Esophagus (tissue), 2 donors: ENCODE measurements around the gene ABCC8. TPM values are rescaled to one million over a fixed set of nuclear protein-coding genes. Genes with fewer than 3 reads are reported as not detected.
A peak's percentile ranks its signal among the peaks of the same experiment; 100 is the strongest.

Source experiments
- H3K27ac ChIP-seq, 2 donors: one replicate each; pipeline ENCODE4 v1.5.1; 2013; ENCODE audit warnings: low read depth in 2 of 2, mild to moderate bottlenecking in 2 of 2, inconsistent platforms in 1 of 2, low read length in 1 of 2, moderate library complexity in 1 of 2
- H3K27me3 ChIP-seq, 2 donors: one replicate each; pipeline ENCODE4 v1.6.1; 2013; ENCODE audit warnings: low read length in 2 of 2, control low read depth in 1 of 2, mild to moderate bottlenecking in 1 of 2; ENCODE audit not compliant: insufficient read depth in 2 of 2, control insufficient read depth in 1 of 2
- H3K36me3 ChIP-seq, 2 donors: one replicate each; pipeline ENCODE4 v1.6.1; 2013; ENCODE audit warnings: low read length in 1 of 2; ENCODE audit not compliant: control insufficient read depth in 2 of 2, insufficient read depth in 2 of 2
- H3K4me1 ChIP-seq, 2 donors: one replicate each; pipeline ENCODE4 v1.6.1; 2013; ENCODE audit warnings: low read length in 1 of 2; ENCODE audit not compliant: control insufficient read depth in 2 of 2, insufficient read depth in 2 of 2
- H3K4me3 ChIP-seq, 2 donors: one replicate each; pipeline ENCODE4 v1.5.1; 2013; ENCODE audit warnings: low read length in 2 of 2, mild to moderate bottlenecking in 2 of 2, low read depth in 1 of 2, moderate library complexity in 1 of 2
- H3K9me3 ChIP-seq, 2 donors: one replicate each; pipeline ENCODE4 v1.6.1; 2013; ENCODE audit warnings: mild to moderate bottlenecking in 2 of 2, low read depth in 1 of 2, low read length in 1 of 2, moderate library complexity in 1 of 2; ENCODE audit not compliant: control insufficient read depth in 2 of 2, insufficient read depth in 1 of 2
- WGBS, 2 donors: extraction: QIAGEN DNeasy Blood & Tissue Kit; methylation state at CpG; one replicate each; pipeline ENCODE4 v1.1.7; 2013; 5-methylcytosine and 5-hydroxymethylcytosine counted together
- polyA plus RNA-seq, 2 donors: library from polyadenylated mRNA; stranded (reverse); fragments of 200-250 nt; gene quantifications; one replicate each; pipeline ENCODE4 v1.2.3, GENCODE V29; 2013
- donor health status: healthy with polysubstance abuse.
- donor health status: Bipolar disorder and iron deficiency.

ABCC8 gene
- polyA plus RNA-seq, 2 donors: 0.10 to 0.29 TPM

DNA sequence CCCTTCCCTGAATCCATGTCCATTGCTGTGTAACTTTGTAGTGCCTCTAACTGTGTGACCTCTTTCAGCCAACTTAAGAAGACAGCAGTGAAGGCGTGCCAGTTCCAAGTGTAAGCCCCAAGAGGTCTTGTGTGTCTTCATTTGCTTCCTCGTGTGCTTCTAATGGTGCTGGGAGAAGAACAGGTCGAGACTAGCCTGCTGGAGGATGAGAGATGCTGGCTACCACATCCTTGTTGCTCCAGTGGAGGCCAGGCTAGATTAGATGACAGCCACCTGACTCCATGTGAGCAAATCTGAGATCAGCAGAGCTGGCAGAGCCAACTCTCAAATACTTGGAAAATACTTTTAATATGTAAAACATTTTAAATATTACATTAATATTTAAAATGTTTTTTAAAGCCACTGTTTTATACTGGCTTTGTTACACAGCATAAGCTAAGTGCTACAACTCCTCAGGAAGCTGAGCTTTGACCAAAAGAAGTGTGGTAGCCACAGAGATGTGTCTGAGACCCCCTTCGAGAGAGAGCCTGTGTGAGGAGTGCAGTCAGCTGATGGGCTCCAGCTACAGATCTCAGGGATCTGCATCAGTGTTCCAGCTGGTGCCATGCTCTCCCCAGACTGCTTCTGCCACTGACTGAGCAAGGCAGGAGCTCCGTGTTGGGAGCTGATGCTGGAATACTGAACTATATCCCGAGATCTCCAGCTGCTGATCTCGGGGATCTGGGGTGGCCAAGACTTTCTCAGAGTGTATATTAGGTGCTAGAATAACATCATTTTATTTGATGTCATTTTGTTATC lies 97.1 kb downstream of the ABCC8 start:
- WGBS, 2 donors: 75 to 81% methylated on average over 7 of the region's 7 CpGs
- H3K9me3 ChIP-seq: no peaks in the 10 kb centered on the region
- H3K4me3 ChIP-seq: no peak overlapping the region
- H3K27me3 ChIP-seq: no peaks in the 10 kb centered on the region
- no peaks in the 10 kb centered on the region for H3K36me3 ChIP-seq
- H3K4me1 ChIP-seq: peaks cover 0 to 2% of the 10 kb centered on the region in 2 donors
- H3K27ac ChIP-seq: peak overlapping the region in 1 of 2 donors; percentile 36

DNA sequence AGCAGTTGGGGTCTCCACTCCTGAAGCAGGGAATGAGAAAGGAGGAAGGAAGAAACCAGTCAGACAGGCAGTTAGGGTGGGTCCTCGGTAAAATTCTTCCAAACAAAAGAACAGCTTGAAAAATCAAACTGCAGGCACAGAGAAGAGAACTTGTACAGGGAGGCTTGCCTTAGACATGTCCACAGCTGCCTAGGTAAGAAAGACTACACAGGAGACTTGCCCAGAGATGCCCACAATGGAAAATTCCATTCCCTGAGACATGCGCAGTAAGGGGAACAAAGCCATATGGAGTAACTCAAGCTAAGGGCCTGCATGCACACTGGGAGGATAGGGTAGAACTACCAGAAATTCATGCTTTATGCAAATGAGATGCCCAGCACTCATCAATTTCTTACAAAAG lies 98.0 kb downstream of the ABCC8 start:
- Histone ChIP-seq H3K4me1 (peaks cover 0 to 2% of the 10 kb centered on the region in 2 donors), H3K4me3 (no peak overlapping the region), H3K27ac (peak overlapping the region; percentile 46 to 72), H3K36me3 (no peaks in the 10 kb centered on the region), H3K27me3 (no peaks in the 10 kb centered on the region), H3K9me3 (peaks cover 0 to 3% of the 10 kb centered on the region in 2 donors)
- WGBS, 2 donors: 49 to 57% methylated on average over 2 of the region's 2 CpGs

DNA sequence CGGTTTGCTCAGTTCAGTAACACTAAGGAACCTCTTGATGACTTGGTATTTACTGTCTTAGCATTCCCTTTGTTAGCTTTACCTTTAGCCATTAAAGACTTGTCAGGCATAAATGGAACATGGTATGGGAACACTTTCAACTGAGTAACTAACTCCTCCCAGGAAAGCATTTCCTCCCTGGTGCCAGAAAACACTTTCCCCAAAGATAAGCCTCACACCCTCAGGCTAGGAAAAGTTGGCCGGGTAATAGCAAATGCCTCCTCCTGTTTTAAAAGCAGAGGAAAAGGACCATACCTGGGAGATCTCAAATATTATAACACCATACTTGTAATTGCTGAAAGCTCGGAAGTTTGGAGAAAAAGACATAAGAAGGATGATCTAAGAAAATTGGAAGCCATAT lies 100.2 kb downstream of the ABCC8 start:
- H3K36me3 ChIP-seq: peaks cover 0 to 6% of the 10 kb centered on the region in 2 donors
- 64 to 73% methylated on average over 3 of the region's 3 CpGs for WGBS, 2 donors
- no peak overlapping the region for H3K27ac ChIP-seq
- no peak overlapping the region for H3K4me3 ChIP-seq
- H3K4me1 ChIP-seq: no peaks in the 10 kb centered on the region
- peaks cover 7 to 17% of the 10 kb centered on the region in 2 donors for H3K9me3 ChIP-seq
- no peaks in the 10 kb centered on the region for H3K27me3 ChIP-seq

DNA sequence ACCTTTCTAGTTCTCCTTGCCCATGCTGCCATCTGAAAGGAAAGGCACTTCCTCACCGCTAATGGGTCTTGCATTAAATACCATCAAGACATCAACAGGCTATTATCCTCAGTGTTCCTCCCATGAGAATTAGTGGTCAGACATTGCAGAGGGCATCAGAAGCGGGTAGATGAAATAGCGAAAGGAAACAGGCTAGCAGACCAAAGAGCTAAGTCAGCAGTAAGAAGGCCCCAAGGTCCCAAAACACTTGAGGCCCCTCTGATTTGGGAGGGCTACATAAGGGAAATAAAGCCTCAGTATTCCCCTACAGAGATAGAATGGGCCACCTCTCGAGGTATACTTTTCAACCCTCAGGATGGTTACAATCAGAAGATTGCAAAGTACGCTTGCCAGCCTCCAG lies 101.1 kb downstream of the ABCC8 start:
- H3K9me3 ChIP-seq: peaks cover 7 to 19% of the 10 kb centered on the region in 2 donors
- H3K27me3 ChIP-seq: no peaks in the 10 kb centered on the region
- 89 to 96% methylated on average over 5 of the region's 5 CpGs for WGBS, 2 donors
- H3K4me1 ChIP-seq: no peaks in the 10 kb centered on the region
- no peak overlapping the region for H3K4me3 ChIP-seq
- H3K36me3 ChIP-seq: peaks cover 0 to 6% of the 10 kb centered on the region in 2 donors
- no peak overlapping the region for H3K27ac ChIP-seq

DNA sequence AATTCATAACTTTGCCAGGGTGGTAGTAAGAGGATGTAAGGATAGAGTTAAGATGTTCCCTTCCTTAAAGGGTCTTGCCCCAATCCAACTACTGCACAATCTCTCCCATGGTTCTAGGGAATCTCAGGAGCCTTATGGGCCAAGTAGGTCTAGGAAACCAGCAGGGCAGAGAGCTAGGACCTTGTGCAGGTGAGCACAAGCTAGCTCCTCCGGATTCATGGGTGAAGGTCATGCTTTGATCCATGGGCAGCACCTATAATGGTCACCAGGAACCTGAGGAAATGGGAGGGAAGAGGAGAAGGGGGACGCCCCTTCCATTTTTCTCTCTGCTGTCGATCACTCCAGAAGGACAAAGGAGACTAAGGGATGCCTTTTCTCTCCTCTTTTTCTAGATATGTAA lies 105.0 kb downstream of the ABCC8 start:
- Histone ChIP-seq H3K4me3 (no peak overlapping the region), H3K27ac (no peak overlapping the region), H3K36me3 (peaks cover 3 to 21% of the 10 kb centered on the region in 2 donors), H3K27me3 (no peaks in the 10 kb centered on the region), H3K9me3 (peaks cover 7 to 37% of the 10 kb centered on the region in 2 donors), H3K4me1 (peaks cover 0 to 3% of the 10 kb centered on the region in 2 donors)
- WGBS, 2 donors: 59 to 66% methylated on average over 3 of the region's 3 CpGs

DNA sequence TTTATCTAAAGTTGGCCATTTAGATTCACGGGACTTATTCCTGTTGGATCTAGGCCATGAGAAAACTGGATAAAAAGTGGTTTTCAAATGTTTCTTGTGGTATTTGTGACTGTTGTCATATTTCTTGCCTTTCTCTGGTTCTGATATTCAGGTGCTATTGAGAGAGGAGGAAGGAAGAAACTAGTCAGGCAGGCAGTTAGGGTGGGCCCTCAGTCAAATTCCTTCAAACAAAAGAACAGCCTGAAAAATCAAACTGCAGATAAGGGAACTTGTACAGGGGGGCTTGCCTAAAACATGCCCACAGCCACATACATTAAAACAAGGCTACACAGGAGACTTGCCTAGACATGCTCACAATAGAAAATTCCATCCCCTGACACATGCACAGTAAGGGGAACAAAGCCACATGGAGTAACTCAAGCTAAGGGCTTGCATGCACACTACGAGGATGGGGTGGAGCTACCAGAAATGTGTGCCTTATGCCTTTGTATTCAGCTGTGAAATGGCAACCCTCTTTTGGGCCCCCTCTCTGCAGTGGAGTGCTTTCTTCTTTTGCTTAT lies 106.9 kb downstream of the ABCC8 start:
- Histone ChIP-seq H3K4me3 (no peak overlapping the region), H3K27ac (no peak overlapping the region), H3K36me3 (peaks cover 3 to 21% of the 10 kb centered on the region in 2 donors), H3K27me3 (no peaks in the 10 kb centered on the region), H3K4me1 (peaks cover 0 to 3% of the 10 kb centered on the region in 2 donors), H3K9me3 (peaks cover 7 to 37% of the 10 kb centered on the region in 2 donors)
- WGBS, 2 donors: 79 to 80% methylated on average over 2 of the region's 2 CpGs

DNA sequence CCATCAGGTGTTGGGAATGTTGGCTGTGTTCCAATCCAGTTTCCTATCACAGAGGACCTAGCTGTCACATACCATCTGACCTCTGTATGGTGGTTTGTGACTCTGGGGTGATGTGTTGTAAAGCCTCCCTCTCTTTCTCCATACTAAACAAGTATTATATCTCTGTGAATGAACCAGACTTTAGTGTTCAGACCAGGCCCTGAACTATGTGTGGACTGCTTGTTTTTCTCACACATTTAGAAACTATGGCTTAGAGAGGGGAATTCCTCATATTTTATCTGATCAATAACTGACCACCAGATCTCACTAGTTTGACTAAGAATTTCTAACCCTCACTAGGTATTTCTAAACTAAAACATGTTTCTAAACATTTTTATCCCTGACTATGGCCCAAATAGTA lies 107.6 kb downstream of the ABCC8 start:
- no peaks in the 10 kb centered on the region for H3K27me3 ChIP-seq
- peaks cover 7 to 37% of the 10 kb centered on the region in 2 donors for H3K9me3 ChIP-seq
- no peak overlapping the region for H3K27ac ChIP-seq
- no peak overlapping the region for H3K4me3 ChIP-seq
- H3K4me1 ChIP-seq: peaks cover 0 to 3% of the 10 kb centered on the region in 2 donors
- peaks cover 3 to 21% of the 10 kb centered on the region in 2 donors for H3K36me3 ChIP-seq

DNA sequence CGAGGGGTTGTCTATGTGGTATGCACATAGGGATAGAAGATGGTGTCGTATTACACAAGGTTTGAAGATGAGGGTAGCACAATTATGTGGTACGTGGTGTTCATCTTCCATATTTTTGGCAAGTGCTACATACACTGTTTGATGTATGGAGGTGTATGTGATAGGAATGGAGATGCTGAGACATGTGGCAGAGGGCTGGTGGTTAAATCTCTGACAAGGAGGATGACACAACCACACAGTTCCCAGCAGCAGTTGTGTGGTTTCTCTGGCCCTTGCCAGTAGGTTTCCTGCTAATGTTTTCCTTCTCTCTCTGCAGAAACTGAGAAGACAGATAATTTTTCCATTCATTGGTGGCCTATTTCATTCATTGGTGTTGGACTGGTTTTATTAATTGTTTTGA lies 108.1 kb downstream of the ABCC8 start:
- Histone ChIP-seq H3K27ac (no peak overlapping the region), H3K9me3 (peaks cover 7 to 34% of the 10 kb centered on the region in 2 donors), H3K36me3 (peaks cover 3 to 21% of the 10 kb centered on the region in 2 donors), H3K27me3 (no peaks in the 10 kb centered on the region), H3K4me3 (no peak overlapping the region), H3K4me1 (peaks cover 0 to 3% of the 10 kb centered on the region in 2 donors)
- WGBS, 2 donors: 89 to 94% methylated on average over 3 of the region's 3 CpGs

DNA sequence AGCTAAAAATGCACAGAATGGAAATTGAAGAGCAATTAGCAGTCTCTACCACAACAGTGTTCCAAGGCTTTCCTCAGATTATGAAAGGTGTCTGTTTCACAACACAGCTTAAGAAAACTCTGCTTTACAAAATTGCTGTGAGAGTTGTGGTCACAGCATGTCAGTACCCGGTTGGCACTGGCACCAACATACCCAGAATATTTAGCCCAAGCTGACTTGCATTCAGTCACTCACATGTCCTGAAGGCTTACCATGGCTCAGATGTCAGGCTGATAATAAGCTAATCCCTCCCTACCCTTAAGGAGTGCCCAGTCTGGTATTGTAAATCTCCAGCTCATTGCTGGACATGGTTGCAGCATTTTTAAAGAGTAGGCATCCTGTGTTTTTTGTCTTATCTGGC lies 110.2 kb downstream of the ABCC8 start:
- peaks cover 0 to 3% of the 10 kb centered on the region in 2 donors for H3K4me1 ChIP-seq
- H3K9me3 ChIP-seq: peaks cover under 1 to 20% of the 10 kb centered on the region in 2 donors
- 63 to 81% methylated on average over 1 of the region's 1 CpG for WGBS, 2 donors
- H3K36me3 ChIP-seq: peaks cover 3 to 16% of the 10 kb centered on the region in 2 donors
- H3K4me3 ChIP-seq: no peak overlapping the region
- H3K27ac ChIP-seq: no peak overlapping the region
- no peaks in the 10 kb centered on the region for H3K27me3 ChIP-seq

DNA sequence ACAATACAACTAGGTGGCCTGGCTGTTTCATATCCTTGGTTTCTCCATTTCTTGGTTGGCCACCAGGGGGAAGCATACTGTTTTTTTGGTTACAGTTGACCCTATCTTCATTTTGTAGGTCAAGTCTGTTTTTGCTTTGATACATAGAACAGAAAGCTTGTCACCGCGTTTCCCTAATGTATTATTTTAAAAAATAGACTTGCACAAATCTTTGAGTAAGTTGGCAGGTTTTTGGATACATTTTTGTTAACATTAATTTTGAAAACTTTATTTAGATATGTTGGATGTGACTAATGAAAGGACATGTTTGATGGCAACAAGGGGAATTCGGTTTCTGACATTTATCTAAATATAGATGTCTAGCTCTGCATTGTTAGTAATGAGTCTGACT lies 122.0 kb downstream of the ABCC8 start:
- WGBS, 2 donors: 46 to 56% methylated on average over 3 of the region's 3 CpGs
- no peaks in the 10 kb centered on the region for H3K27me3 ChIP-seq
- no peak overlapping the region for H3K27ac ChIP-seq
- no peak overlapping the region for H3K4me3 ChIP-seq
- no peaks in the 10 kb centered on the region for H3K9me3 ChIP-seq
- no peaks in the 10 kb centered on the region for H3K36me3 ChIP-seq
- H3K4me1 ChIP-seq: no peaks in the 10 kb centered on the region
